H1 (cell line): ENCODE data around the gene SLC25A30. TPM values are rescaled to one million over a fixed set of nuclear protein-coding genes. Genes with fewer than 3 reads are reported as not detected.

Experiments
- CTCF ChIA-PET: fragments of 300-600 bp; sonication (Branson Sonifier 250); formaldehyde crosslinking; loops from one replicate; lab custom pipeline; 2021; ENCODE audit not compliant: partially characterized antibody; lab: Charles Lee
- POLR2A ChIA-PET: fragments of 300-600 bp; sonication (Branson Sonifier 250); formaldehyde crosslinking; loops from one replicate; lab custom pipeline; 2021; ENCODE audit warnings: inconsistent platforms; ENCODE audit not compliant: partially characterized antibody; lab: Charles Lee
- DNase-seq, 2 experiments: peaks; one replicate each; pipeline versions ENCODE4 v3.0.0 to v3.0.0-alpha.2; 2010 to 2022; ENCODE audit warnings: low spot score in 2 of 2, low read depth in 1 of 2, mixed read lengths in 1 of 2
- FAIRE-seq: peaks from 2 replicates; lab custom pipeline; 2011; peaks lifted over from hg19 to GRCh38; lab: Jason Lieb, UNC
- H2AFZ ChIP-seq: 2 replicates; pipeline ENCODE4 v1.8.1; 2012; ENCODE audit warnings: low read length, inconsistent platforms
- H2AK5ac ChIP-seq: 2 replicates; pipeline ENCODE4 v1.6.1; 2013; ENCODE audit warnings: low read depth, low read length
- H2BK120ac ChIP-seq: replicated peaks from 2 replicates; pipeline ENCODE3; 2013; ENCODE audit warnings: low read depth, low read length, inconsistent platforms
- H2BK12ac ChIP-seq: 2 replicates; pipeline ENCODE4 v1.6.1; 2013; ENCODE audit warnings: low read depth, low read length
- H2BK15ac ChIP-seq: 2 replicates; pipeline ENCODE4 v1.6.1; 2013; ENCODE audit warnings: low read length
- H2BK20ac ChIP-seq: 2 replicates; pipeline ENCODE4 v1.6.1; 2013; ENCODE audit warnings: low read length
- H2BK5ac ChIP-seq: 2 replicates; pipeline ENCODE4 v1.6.1; 2013; ENCODE audit warnings: low read depth, low read length
- H3K14ac ChIP-seq: 2 replicates; pipeline ENCODE4 v1.6.1; 2013; ENCODE audit warnings: inconsistent platforms; ENCODE audit not compliant: insufficient read length
- H3K18ac ChIP-seq: 2 replicates; pipeline ENCODE4 v1.6.1; 2013; ENCODE audit warnings: low read length; ENCODE audit errors: extremely low read depth
- H3K23ac ChIP-seq: 2 replicates; pipeline ENCODE4 v1.6.1; 2013; ENCODE audit warnings: inconsistent platforms; ENCODE audit not compliant: insufficient read length
- H3K23me2 ChIP-seq: 2 replicates; pipeline ENCODE4 v1.6.1; 2013; ENCODE audit warnings: low read depth, low read length
- H3K27ac ChIP-seq: 2 replicates; pipeline ENCODE4 v1.6.1; 2011; ENCODE audit warnings: low read depth, low read length, inconsistent platforms
- H3K27me3 ChIP-seq, 4 experiments: replicated peaks in 1 of 4; 1 replicate in 1 of 4; 2 replicates in 3 of 4; pipeline versions ENCODE4 v1.6.1 to v1.8.1; 2011 to 2013; ENCODE audit warnings: low read length in 3 of 4, mild to moderate bottlenecking in 3 of 4, inconsistent platforms in 2 of 4, mixed read lengths in 2 of 4, moderate library complexity in 1 of 4; ENCODE audit not compliant: control insufficient read depth in 3 of 4, insufficient read depth in 3 of 4; ENCODE audit errors: extremely low read depth in 1 of 4
- H3K36me3 ChIP-seq, 4 experiments: 2 replicates each; pipeline versions ENCODE4 v1.6.1 to v1.8.1; 2011 to 2013; ENCODE audit warnings: mild to moderate bottlenecking in 4 of 4, low read length in 3 of 4, moderate library complexity in 2 of 4, control low read depth in 1 of 4, inconsistent platforms in 1 of 4; ENCODE audit not compliant: insufficient read depth in 4 of 4, control insufficient read depth in 2 of 4
- H3K4ac ChIP-seq: replicated peaks from 2 replicates; pipeline ENCODE3; 2013; ENCODE audit warnings: low read length, low read depth, mixed read lengths, inconsistent platforms; ENCODE audit not compliant: insufficient read length
- H3K4me1 ChIP-seq, 4 experiments: replicated peaks in 1 of 4; 1 replicate in 1 of 4; 2 replicates in 3 of 4; pipeline versions ENCODE4 v1.6.1 to v1.8.1; 2011 to 2013; ENCODE audit warnings: low read length in 3 of 4, inconsistent platforms in 2 of 4, mixed read lengths in 1 of 4; ENCODE audit not compliant: insufficient read depth in 4 of 4, control insufficient read depth in 3 of 4
- H3K4me2 ChIP-seq, 2 experiments: 2 replicates each; pipeline versions ENCODE4 v1.6.1 to v1.8.1; 2011 to 2013; ENCODE audit warnings: low read depth in 2 of 2, low read length in 2 of 2, control low read depth in 1 of 2, inconsistent platforms in 1 of 2, mild to moderate bottlenecking in 1 of 2; ENCODE audit not compliant: insufficient read depth in 1 of 2
- H3K4me3 ChIP-seq, 4 experiments: fragments of 200-600, 300-600 bp in 1 of 4; sonication (generic), shearing (Covaris generic), sonication (Bioruptor Twin) in 1 of 4; 2 replicates each; pipeline versions ENCODE4 v1.5.1 to v1.8.1; 2011 to 2016; ENCODE audit warnings: low read length in 4 of 4, low read depth in 3 of 4, control low read depth in 2 of 4, inconsistent platforms in 2 of 4, mild to moderate bottlenecking in 2 of 4, mixed read lengths in 1 of 4, moderate library complexity in 1 of 4; ENCODE audit not compliant: insufficient read depth in 2 of 4; ENCODE audit errors: extremely low read depth in 1 of 4
- H3K56ac ChIP-seq: replicated peaks from 2 replicates; pipeline ENCODE3; 2013; ENCODE audit warnings: low read depth, mild to moderate bottlenecking, mixed read lengths, low read length, inconsistent platforms; ENCODE audit not compliant: insufficient read length
- H3K79me1 ChIP-seq: 2 replicates; pipeline ENCODE4 v1.6.1; 2013; ENCODE audit warnings: low read depth, low read length, control low read depth
- H3K79me2 ChIP-seq, 2 experiments: 2 replicates each; pipeline versions ENCODE4 v1.6.1 to v1.8.1; 2012 to 2013; ENCODE audit warnings: low read length in 2 of 2, mild to moderate bottlenecking in 2 of 2, inconsistent platforms in 1 of 2; ENCODE audit not compliant: insufficient read depth in 2 of 2, control insufficient read depth in 1 of 2
- H3K9ac ChIP-seq, 4 experiments: replicated peaks in 1 of 4; 1 replicate in 1 of 4; 2 replicates in 3 of 4; pipeline versions ENCODE4 v1.6.1 to v1.8.1; 2011 to 2013; ENCODE audit warnings: low read depth in 3 of 4, low read length in 3 of 4, control low read depth in 2 of 4, mild to moderate bottlenecking in 2 of 4, moderate library complexity in 2 of 4, inconsistent platforms in 1 of 4; ENCODE audit errors: extremely low read depth in 1 of 4
- H3K9me3 ChIP-seq, 2 experiments: 2 replicates each; pipeline versions ENCODE4 v1.6.1 to v1.8.1; 2012 to 2013; ENCODE audit warnings: mild to moderate bottlenecking in 2 of 2, moderate library complexity in 2 of 2, control low read depth in 1 of 2, inconsistent platforms in 1 of 2, low read depth in 1 of 2, low read length in 1 of 2, mixed read lengths in 1 of 2; ENCODE audit not compliant: insufficient read depth in 2 of 2
- H4K20me1 ChIP-seq, 2 experiments: replicated peaks in 1 of 2; 2 replicates each; pipeline versions ENCODE3 to v1.8.1; 2011 to 2013; ENCODE audit warnings: inconsistent platforms in 2 of 2, low read length in 2 of 2, mild to moderate bottlenecking in 1 of 2; ENCODE audit not compliant: insufficient read depth in 2 of 2, control insufficient read depth in 1 of 2
- H4K5ac ChIP-seq: 2 replicates; pipeline ENCODE4 v1.6.1; 2013; ENCODE audit warnings: low read length, low read depth, mixed read lengths, inconsistent platforms; ENCODE audit not compliant: insufficient read length
- H4K8ac ChIP-seq: 2 replicates; pipeline ENCODE4 v1.8.0; 2013; ENCODE audit warnings: mild to moderate bottlenecking, moderate library complexity, low read length, inconsistent platforms; ENCODE audit not compliant: insufficient read depth; ENCODE audit errors: extremely low read depth
- H4K91ac ChIP-seq: replicated peaks from 2 replicates; pipeline ENCODE3; 2013; ENCODE audit warnings: low read length, mixed read lengths, inconsistent platforms; ENCODE audit not compliant: insufficient read length
- TAF1 ChIP-seq: IDR thresholded peaks from 2 replicates; pipeline ENCODE4 v1.6.1; 2011; ENCODE audit warnings: mild to moderate bottlenecking, low read depth, low read length
- WGBS, 2 experiments: shearing (Covaris generic) in 1 of 2; methylation state at CpG; one replicate each; pipeline versions ENCODE4 v1.1.6 to v1.1.7; 2013 to 2015; ENCODE audit warnings: low lambda C conversion rate in 2 of 2, mixed read lengths in 2 of 2, inconsistent platforms in 1 of 2, low coverage in 1 of 2, missing lambda C conversion rate in 1 of 2; ENCODE audit not compliant: insufficient replicate concordance in 2 of 2, insufficient coverage in 1 of 2, insufficient read length in 1 of 2; ENCODE audit errors: extremely low coverage in 1 of 2, missing lambda C conversion rate in 1 of 2; 5-methylcytosine and 5-hydroxymethylcytosine counted together
- polyA plus RNA-seq, 7 experiments: library from polyadenylated mRNA; depleted of rRNA in 3 of 7; stranded (reverse) in 5 of 7; unstranded in 2 of 7; fragments of >200 nt in 5 of 7; fragments of 200-250 nt in 2 of 7; gene quantifications; 1 replicate in 5 of 7; 2 replicates in 1 of 7; 4 replicates in 1 of 7; pipeline versions ENCODE4 v1.2.1 to v1.2.3, GENCODE V29; 2011 to 2013; ENCODE audit warnings: missing spikeins in 2 of 7, mixed read lengths in 2 of 7
- total RNA-seq: library from RNA; stranded (reverse); fragmentation: NEBNext Ultra II Directional; extraction: Animal tissue kit (Norgen Biotek cat#: 25700); gene quantifications from 2 replicates; pipeline ENCODE4 v1.2.1, GENCODE V29; 2021
- TF ChIP-seq, protein P1 (sequence below), 3 experiments: IDR thresholded peaks; 1 replicate in 2 of 3; 2 replicates in 1 of 3; pipeline versions ENCODE4 v1.5.1 to v1.6.1; 2011; ENCODE audit warnings: low read length in 3 of 3, mild to moderate bottlenecking in 3 of 3, inconsistent platforms in 2 of 3, low read depth in 1 of 3, moderate library complexity in 1 of 3; ENCODE audit not compliant: insufficient read depth in 1 of 3; ENCODE audit errors: control extremely low read depth in 1 of 3

The SLC25A30 gene
- total and polyA plus RNA-seq, 2 of the 8 experiments (the other 6 are each of a cell fraction or from before 2014, with no cell fraction given): 2.1 to 8.7 TPM

DNA sequence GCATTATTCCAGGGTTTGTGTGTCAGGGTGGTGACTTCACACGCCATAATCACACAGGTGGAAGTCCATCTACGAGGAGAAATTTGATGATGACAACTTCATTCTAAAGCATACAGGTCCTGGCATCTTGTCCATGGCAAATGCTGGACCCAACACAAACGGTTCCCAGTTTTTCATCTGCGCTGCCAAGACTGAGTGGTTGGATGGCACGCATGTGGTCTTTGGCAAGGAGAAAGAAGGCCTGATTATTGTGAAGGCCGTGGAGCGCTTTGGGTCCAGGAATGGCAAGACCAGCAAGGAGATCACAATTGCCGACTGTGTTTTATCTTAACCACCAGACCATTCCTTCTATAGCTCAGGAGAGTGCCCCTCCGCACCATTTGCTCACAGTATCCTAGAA is 18.2 kb upstream of the SLC25A30 start:
- WGBS, 2 experiments: 85% methylated on average over 9 of the region's 9 CpGs; no CpG with 5 or more reads in 1 of the 2 experiments
- ChIA-PET POLR2A (no interaction called here), CTCF (interaction anchor here (1.0 to 1.4 kb wide), 3 partner anchors 11 to 86 kb away, joined by 3 to 4 read pairs (median 3); no protein-coding TSS in a partner anchor)
- Histone ChIP-seq H4K91ac (no peak overlapping the region), H4K20me1 (no peaks in the 10 kb centered on the region), H2BK15ac (no peak overlapping the region), H3K9ac (no peak overlapping the region), H3K14ac (no peak overlapping the region), H3K23ac (no peak overlapping the region), H3K36me3 (no peaks in the 10 kb centered on the region), H3K27me3 (no peaks in the 10 kb centered on the region), H3K18ac (no peak overlapping the region), H3K4me3 (no peak overlapping the region), H3K56ac (no peak overlapping the region), H3K4me1 (peaks cover 0 to 3% (median 0%) of the 10 kb centered on the region in 4 experiments; a peak in 1 of 7 replicates), H4K5ac (no peak overlapping the region), H3K27ac (no peak overlapping the region), H2BK120ac (no peak overlapping the region), H3K9me3 (no peaks in the 10 kb centered on the region), H2BK20ac (no peak overlapping the region), H2BK5ac (no peak overlapping the region), H3K79me2 (no peaks in the 10 kb centered on the region), H2BK12ac (no peak overlapping the region), H3K23me2 (no peaks in the 10 kb centered on the region), H3K4me2 (no peak overlapping the region), H2AK5ac (no peak overlapping the region), H4K8ac (no peak overlapping the region), H3K79me1 (no peaks in the 10 kb centered on the region), H2AFZ (no peak overlapping the region), H3K4ac (no peak overlapping the region)
- TF ChIP-seq, protein P1, sequence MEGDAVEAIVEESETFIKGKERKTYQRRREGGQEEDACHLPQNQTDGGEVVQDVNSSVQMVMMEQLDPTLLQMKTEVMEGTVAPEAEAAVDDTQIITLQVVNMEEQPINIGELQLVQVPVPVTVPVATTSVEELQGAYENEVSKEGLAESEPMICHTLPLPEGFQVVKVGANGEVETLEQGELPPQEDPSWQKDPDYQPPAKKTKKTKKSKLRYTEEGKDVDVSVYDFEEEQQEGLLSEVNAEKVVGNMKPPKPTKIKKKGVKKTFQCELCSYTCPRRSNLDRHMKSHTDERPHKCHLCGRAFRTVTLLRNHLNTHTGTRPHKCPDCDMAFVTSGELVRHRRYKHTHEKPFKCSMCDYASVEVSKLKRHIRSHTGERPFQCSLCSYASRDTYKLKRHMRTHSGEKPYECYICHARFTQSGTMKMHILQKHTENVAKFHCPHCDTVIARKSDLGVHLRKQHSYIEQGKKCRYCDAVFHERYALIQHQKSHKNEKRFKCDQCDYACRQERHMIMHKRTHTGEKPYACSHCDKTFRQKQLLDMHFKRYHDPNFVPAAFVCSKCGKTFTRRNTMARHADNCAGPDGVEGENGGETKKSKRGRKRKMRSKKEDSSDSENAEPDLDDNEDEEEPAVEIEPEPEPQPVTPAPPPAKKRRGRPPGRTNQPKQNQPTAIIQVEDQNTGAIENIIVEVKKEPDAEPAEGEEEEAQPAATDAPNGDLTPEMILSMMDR (IDR thresholded peaks at IDR 0.05; ENCODE audit: control extremely low read depth in 1 of 3, insufficient read depth in 1 of 3, low read depth in 1 of 3, low read length in 3 of 3): no peak
- no peak for TF ChIP-seq TAF1
- DNase-seq: no peak
- FAIRE-seq: no peak
